GM12865 (cell line): ENCODE results near the gene ADAM12.
"Not testable (repeated sequence)": the region's sequence is repeated elsewhere in the genome, so short reads cannot be mapped to it uniquely, and the experiment has no call there.

Experiments used
- DNase-seq: peaks from one replicate; pipeline ENCODE4 v3.0.0; 2010; ENCODE audit warnings: low read depth
- H3K4me3 ChIP-seq: 2 replicates; pipeline ENCODE4 v1.5.1; 2011; ENCODE audit warnings: mild to moderate bottlenecking, low read depth, low read length, control low read depth
- TF ChIP-seq, protein P1 (sequence below): IDR thresholded peaks from 2 replicates; pipeline ENCODE4 v1.5.1; 2011; ENCODE audit warnings: low read length, control low read depth, low read depth, inconsistent platforms; ENCODE audit not compliant: insufficient read depth; ENCODE audit errors: missing control alignments

Gene ADAM12

DNA sequence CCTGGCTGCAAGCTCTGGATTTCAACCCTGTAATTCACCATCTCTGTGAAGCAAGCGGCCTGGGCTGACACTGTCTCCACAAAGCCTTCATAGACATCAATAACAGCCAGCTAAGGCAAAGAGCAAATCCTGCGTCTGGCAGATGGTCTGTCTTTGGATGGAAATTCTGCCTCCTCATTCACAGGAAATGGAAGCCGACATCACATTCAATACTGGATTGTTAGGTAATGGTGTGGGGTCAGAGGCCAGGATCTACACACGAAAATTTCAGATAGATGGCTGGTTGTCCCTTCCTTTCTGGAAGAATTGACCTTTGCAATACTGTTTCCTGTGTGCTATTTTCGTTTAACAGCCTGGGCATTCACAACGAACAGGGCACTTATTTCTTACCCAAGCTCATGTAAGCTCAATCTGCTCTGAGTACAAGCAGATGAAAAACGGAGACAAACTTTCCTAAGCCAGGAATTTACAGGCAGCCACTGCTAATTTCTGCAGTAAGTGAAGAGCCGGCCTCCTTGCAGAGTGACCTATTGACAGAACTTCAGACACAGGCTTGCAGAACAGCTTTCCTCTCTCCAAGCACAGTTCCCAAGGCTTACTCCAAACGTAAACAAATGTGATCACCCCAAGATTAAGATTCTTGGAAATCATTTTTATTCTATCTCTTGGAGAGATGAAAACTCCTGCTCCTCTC lies 3.1 kb upstream of the ADAM12 start:
- no peak for DNase-seq
- no peak overlapping the region for H3K4me3 ChIP-seq
- TF ChIP-seq, protein P1, sequence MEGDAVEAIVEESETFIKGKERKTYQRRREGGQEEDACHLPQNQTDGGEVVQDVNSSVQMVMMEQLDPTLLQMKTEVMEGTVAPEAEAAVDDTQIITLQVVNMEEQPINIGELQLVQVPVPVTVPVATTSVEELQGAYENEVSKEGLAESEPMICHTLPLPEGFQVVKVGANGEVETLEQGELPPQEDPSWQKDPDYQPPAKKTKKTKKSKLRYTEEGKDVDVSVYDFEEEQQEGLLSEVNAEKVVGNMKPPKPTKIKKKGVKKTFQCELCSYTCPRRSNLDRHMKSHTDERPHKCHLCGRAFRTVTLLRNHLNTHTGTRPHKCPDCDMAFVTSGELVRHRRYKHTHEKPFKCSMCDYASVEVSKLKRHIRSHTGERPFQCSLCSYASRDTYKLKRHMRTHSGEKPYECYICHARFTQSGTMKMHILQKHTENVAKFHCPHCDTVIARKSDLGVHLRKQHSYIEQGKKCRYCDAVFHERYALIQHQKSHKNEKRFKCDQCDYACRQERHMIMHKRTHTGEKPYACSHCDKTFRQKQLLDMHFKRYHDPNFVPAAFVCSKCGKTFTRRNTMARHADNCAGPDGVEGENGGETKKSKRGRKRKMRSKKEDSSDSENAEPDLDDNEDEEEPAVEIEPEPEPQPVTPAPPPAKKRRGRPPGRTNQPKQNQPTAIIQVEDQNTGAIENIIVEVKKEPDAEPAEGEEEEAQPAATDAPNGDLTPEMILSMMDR = no peak

- TF ChIP-seq, protein P1 = no peak
- no peak for DNase-seq
- H3K4me3 ChIP-seq = no peak overlapping the region
Observed at GRCh38 chr10:126390324-126390723, 2.0 kb upstream of the ADAM12 start.

GRCh38 chr10:126387041-126387921 lies 996 bp downstream of the ADAM12 start:
- TF ChIP-seq, protein P1 = no peak
- no peak overlapping the region for H3K4me3 ChIP-seq
- DNase-seq = no peak

DNA sequence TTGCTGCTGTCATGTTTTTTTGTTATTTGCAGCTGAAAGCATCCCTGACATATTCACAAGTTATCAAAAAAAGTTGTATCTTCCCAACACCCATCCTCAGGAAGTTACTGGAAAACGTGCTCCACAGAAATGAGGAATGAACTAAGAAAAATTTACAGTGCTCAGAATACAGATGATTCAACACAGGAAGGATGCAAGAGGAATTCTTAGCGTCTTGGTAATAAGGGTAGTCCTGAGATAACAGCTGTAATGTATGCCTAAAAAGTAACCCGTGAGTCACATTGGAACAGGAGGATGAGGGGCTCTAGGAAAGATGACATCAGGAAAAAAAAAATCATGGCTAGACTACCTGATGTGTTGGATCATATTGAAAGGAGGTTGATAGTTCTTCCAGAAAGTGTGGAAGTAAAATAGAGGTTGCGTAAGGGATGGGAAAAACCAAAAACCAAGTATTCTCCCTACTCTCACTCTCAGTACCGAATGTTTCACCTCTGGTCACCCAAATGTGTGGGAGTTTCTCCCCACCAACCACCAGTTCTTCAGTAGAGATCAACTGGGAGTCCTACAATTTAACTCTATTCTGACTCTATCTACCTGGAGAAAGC lies 3.9 kb downstream of the ADAM12 start:
- no peak for DNase-seq
- H3K4me3 ChIP-seq = no peak overlapping the region
- TF ChIP-seq, protein P1 = no peak

- H3K4me3 ChIP-seq = no peak overlapping the region
- DNase-seq = no peak
- TF ChIP-seq, protein P1 = no peak
Observed at GRCh38 chr10:126380352-126381076, 7.8 kb downstream of the ADAM12 start.

DNA sequence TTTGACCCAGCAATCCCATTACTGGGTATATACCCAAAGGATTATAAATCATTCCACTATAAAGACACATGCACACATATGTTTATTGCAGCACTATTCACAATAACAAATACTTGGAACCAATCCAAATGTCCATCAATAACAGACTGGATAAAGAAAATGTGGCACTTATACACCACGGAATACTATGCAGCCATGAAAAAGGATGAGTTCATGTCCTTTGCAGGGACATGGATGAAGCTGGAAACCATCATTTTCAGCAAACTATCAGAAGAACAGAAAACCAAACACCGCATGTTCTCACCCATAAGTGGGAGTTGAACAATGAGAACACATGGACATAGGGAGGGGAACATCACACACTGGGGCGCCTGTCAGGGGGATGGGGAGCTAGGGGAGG lies 9.1 kb downstream of the ADAM12 start:
- not testable (repeated sequence) for H3K4me3 ChIP-seq, DNase-seq

DNA sequence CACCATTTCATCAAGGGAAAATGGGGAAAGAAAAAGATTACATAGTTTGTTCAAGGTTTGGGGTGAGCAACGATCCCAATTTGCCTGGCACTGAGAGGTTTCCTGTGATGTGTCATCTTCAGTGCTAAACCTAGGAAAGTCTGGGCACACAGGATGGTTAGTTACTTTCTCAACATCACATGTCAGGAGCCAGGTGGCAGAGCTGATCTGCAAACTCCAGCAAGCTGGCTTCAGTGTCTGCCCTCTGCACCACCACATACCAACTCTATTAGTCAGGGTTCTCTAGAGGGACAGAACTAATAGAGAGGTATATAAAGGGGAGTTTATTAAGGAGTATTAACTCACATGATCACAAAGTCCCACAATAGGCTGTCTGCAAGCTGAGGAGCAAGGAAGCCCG lies 11.3 kb downstream of the ADAM12 start:
- TF ChIP-seq, protein P1 = no peak
- H3K4me3 ChIP-seq = no peak overlapping the region
- DNase-seq = no peak
